Adrenal gland (tissue), 5 donors: ENCODE results near the gene RNF187.

Source experiments
- CTCF ChIP-seq, 6 experiments: fragments of 450-650 bp in 4 of 6; fragments of 200-600 bp in 2 of 6; sonication (generic) in 1 of 6; IDR thresholded peaks; 1 replicate in 5 of 6; 2 replicates in 1 of 6; pipeline versions ENCODE4 v1.5.1 to v1.8.0; 2016 to 2021; ENCODE audit warnings: antibody characterized with exemption in 6 of 6, mild to moderate bottlenecking in 2 of 6, moderate library complexity in 1 of 6
- POLR2A ChIP-seq, 2 donors: fragments of 450-650 bp; IDR thresholded peaks; one replicate each; pipeline ENCODE4 v1.6.1; 2017; ENCODE audit warnings: antibody characterized with exemption in 2 of 2, mild to moderate bottlenecking in 2 of 2, moderate library complexity in 1 of 2
- donor health status: DM: no; HTN: no; CAD: no.

- TF ChIP-seq CTCF (IDR thresholded peaks at IDR 0.05) (no peak), POLR2A (IDR thresholded peaks at IDR 0.05) (no peak)
Observed at GRCh38 chr1:228514421-228514820, 27.2 kb downstream of the RNF187 start.
